NCI-H345 (cell line): ENCODE measurements around the gene CPLX3.

Experiments used
- DNase-seq: peaks from one replicate; lab custom pipeline; 2025; lab: John Stamatoyannopoulos, UW

Gene CPLX3

DNA sequence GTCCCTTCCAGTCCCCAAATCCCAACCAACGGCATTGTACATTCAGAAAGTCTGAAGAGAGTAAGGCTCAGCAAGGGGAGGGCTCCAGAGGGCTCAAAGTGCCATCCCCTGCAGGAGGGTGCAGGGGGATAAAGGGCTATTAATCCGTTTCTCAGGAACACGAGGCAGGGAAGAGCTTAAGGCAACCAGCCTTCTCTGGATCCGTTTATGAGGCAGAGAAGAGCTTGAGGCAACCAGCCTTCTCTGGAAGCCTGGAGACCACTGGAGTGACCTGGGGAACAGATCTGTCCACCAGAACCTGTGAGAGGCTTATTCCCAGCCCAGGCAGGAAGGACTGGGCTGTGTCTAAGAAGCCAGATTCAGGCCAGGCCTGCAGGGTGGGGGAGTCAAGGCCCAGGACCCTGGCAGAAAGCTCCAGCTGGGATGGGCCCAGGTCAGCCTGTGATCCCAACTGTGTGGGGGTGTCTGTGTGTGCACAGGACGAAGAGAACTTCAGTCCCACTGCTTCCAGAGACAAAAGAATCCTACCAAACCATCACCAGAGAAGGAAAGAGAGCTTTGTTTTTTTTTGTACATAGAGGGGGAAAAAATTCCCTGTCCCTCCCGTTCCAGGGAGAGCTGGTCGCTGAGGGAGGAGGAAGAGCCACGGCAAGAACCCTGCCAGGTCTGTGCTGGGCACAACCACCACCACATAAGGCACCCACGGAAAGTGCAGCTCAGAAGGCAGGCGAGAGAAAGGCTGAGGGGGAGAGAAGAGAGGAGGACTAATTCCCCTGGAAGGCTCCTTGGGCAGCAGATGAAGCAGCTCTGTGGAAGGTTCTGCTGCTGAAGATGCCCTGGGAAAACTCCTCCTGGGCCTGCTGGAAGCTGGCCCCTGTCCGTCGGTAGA, 18.1 kb downstream of the CPLX3 start:
- DNase-seq, result no peak

DNA sequence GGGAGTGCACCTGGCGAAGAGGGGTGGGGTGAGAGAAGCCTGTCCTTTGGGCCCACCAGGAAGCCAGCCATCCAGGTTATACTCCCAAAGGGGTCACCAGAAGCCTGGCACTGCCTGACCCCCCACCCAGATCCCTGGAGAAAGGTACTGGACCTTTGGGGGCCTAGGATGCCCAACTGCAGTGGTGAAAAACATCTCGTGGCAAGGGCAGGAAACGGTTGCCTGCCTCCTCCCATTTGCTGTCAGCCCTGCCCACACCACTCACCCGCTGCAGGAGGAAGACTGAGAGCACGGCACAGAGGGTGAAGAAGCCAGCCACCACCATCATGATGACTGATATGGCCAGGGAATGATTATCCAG, 18.8 kb downstream of the CPLX3 start:
- no peak for DNase-seq

DNA sequence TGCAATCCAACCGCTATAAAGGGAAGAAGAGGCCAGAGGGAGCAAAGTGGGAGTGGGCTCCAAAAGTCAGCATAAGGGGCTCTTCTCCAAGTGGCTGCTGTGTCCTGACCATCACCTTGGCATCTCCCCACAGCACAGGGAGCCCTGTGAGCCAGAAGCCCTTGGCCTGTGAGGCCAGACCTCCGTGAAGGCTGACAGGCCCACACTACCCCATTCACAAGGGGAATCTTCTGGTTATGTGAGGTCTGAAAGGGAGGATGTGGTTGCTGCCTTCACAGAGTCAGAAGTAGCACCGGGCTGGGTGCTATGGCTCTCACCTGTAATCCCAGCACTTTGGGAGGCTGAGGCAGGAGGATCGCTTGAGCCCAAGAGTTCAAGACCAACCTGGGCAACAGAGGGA, 19.2 kb downstream of the CPLX3 start:
- no peak for DNase-seq

DNA sequence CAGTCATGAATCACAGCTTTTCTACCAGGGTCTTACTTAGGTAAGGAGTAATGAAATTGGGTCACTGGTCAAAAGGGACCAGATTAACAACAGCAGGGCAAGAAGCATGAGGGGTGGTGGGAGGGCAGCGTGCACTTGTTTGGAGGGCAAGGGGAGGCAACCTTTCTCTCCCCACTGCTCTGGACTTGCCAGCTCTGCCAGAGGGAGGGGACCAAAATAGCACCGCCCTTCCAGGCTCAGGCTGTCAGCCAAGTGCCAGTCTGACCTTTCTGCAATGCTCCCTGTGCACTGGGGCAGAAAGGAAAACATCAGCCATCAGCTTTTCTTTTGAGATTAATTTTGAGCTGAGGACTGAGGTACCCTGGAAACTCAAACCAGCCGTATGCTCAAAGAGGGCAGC, 21.0 kb downstream of the CPLX3 start:
- DNase-seq, result no peak

GRCh38 chr15:74850393-74850792, 24.0 kb downstream of the CPLX3 start:
- no peak for DNase-seq

- DNase-seq, result no peak
Observed at GRCh38 chr15:74851960-74852359, 25.5 kb downstream of the CPLX3 start.

DNA sequence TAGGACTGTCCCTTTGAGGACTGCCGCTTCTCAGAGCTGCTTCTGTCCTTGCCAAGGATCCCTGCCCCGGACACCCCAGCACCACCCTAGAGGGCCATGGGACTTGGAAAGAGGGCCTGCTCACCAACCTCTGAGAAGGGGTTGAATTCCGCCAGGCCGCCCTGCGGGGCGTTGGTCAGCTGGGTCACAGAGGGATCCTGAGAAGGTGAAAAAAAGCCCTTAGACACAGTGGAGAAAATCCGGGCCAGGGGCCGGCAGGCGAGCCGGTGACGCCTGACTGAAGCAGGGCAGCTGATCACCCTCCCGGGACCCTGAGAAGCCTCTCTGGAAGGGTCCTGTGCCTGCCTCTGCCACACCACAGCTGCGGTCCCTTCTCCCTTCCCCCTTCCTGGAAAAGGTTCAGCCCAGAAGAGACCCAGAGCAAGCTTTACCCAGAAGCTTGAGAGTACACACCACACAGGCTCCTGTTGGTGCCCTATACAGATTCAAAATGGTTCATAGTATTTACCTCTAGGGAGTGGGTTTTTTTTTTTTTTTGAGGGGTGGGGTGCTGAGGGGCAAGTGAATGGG, 28.1 kb downstream of the CPLX3 start:
- DNase-seq, result no peak

GRCh38 chr15:74855857-74856256, 29.4 kb downstream of the CPLX3 start:
- DNase-seq, result no peak

DNA sequence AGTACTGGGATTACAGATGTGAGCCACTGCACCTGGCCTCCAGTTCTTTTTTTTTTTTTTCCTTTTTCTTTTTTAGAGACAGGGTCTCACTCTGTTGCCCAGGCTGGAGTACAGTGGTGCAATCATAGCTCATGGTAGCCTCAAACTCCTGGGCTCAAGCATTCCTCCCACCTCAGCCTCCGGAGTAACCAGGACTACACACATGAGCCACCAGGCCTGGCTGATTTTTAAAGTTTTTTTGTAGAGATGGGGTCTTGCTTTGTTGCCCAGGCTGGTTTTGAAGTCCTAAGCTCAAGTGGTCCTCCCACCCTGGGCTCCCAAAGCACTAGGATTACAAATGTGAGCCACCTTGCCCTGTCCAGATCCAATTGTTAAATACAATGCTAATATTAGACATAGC, 30.1 kb downstream of the CPLX3 start:
- no peak for DNase-seq

DNA sequence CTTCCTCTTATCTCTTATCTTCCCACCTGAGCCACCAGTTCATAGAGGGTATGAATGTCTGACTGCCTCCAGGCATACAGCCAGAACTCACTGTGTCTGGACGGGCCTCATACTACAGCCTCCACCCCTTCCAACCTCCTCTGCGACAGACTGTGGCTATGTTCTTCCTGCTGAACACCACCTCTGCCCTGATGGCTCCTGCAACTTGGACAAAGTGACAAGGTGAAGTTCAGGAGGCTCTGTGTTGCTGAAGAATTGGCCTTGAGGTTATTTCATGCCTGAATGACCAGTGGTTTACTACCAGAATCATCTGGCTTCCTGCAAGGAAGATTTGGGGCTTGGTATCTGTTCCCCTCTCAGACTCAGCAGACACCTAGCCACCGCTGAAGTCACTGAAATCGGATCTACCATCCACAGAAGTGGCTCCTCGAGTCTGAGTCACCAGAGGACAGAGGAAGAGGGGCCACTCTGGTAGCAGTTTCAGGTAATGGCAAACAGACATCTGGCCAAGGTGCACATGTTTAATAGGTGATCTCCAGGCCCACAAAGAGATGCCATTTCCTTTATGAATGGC, 30.7 kb downstream of the CPLX3 start:
- no peak for DNase-seq

DNA sequence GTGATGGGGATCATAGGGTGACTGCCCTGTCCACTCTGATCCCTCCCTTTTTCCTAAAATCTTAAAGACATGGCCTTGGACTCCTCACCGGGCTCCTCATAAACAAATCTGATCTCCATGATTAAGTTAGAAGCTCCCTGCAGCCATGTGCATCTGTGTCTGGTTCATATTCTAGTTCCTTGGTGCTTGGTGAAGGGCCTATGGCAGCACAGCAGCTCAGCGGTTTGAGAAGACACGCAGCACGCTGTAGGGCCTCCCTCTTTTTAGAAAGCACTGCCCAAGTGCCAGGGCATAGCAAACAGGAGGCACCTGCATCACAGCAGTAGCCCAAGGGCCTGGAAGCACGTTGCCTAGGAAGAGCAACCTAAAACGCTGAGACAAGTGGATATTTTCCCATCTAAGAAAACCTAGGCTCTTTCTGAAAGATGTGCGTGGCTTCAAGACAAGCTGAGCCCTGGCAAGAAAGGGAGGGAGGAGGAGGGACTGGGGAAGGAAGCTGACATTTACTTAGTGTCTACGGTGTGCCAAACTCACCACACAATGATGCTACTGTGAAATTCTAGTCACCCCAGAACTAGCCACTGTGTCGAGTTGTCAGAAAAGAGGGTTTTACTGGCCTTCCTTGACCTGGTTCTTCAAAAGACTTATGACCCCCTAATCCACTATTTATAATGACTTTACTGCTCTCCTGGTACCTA, 31.4 kb downstream of the CPLX3 start:
- DNase-seq, result no peak

DNA sequence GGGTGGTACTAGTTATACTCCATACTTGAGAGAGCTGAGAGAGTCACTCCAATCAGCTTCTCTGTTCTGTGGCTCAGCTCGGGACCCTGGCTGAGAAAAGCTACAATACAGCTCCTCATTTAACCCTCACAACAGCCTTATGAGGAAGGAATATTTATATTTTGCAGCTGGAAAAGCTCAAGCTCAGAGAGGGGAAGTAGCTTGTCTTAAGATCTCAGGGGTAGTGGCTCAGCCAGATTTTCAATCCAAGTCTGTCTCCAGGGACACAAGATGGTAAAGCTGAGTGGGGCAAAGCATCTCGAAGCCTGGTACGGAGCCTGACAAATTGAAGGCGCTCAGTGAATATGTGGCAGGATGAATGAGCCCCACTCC, 31.9 kb downstream of the CPLX3 start:
- no peak for DNase-seq

DNA sequence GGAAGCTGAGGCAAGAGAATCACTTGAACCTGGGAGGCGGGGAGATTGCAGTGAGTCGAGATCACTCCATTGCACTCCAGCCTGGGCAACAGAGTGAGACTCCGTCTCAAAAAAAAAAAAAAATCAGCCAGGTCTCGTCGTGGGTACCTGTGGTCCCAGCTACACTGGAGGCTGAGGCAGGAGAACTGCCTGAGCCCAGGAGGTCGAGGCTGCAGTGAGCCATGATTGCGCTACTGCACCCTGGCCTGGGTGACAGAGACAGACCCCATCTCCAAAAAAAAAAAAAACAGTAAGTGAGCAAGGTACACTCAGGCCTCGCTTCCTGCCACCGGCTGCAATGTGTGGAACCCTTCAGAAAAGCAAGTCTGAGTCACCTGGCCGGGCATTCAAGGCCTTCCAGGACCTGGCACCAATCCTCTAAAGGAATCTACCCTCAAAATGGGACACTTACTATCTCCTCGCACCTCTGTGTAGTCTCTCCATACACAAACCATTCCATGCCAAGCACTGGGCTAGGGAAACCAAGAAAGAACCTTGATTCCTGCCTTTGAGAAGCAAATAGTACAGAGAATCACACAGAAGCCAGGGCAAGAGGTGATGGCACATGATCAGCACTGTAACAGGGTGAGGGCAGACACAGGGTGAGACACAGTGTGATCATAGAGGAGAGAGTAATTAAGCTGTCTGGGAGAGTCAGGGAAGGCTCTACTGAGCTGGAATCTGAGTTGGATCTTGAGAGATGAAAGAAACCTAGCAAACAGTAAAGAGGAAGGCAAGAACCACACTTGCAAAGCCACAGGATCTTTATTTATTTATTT, 37.0 kb downstream of the CPLX3 start:
- DNase-seq, result no peak

GRCh38 chr15:74864296-74864695, 37.9 kb downstream of the CPLX3 start:
- no peak for DNase-seq

GRCh38 chr15:74865316-74865715, 38.9 kb downstream of the CPLX3 start:
- no peak for DNase-seq

DNA sequence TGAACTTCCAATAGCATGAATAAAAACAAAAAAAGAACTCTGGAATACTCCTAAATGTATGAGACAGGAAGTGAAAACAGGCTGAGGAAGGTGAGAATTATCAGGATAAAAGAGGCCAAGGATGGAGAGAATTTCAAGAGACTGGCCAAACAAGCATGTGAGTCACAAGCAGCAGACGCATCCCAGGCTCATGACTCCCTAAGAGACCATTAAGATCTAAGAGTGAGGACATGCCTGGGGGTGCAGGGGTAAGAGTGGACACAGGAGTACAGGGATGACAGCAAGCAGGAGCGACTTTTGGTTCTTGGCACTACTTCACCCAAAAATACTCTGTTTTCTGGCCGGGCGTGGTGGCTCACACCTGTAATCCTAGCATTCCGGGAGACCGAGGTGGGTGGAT, 39.7 kb downstream of the CPLX3 start:
- no peak for DNase-seq

- no peak for DNase-seq
Observed at GRCh38 chr15:74867466-74868038, 41.1 kb downstream of the CPLX3 start.

DNA sequence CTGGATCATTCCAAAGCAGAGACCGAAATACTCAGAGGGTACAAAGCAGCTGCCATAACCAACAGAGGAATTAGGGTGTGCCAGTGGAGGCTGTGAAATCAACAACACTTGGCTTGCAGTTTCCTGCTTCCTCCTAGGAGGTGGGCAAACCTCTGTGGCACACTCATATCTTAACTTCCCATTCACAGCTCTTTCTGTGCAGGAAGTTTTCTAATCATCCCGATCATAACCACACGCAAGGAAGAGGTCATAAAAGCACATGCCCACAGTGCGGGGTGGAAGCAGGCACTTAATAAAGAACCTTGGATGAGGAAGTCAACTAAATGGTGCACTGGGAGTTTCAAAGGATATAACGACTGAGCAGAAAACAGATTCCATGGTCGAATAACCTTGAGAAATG, 41.6 kb downstream of the CPLX3 start:
- no peak for DNase-seq

- DNase-seq, result no peak
Observed at GRCh38 chr15:74869372-74869725, 42.9 kb downstream of the CPLX3 start.

DNA sequence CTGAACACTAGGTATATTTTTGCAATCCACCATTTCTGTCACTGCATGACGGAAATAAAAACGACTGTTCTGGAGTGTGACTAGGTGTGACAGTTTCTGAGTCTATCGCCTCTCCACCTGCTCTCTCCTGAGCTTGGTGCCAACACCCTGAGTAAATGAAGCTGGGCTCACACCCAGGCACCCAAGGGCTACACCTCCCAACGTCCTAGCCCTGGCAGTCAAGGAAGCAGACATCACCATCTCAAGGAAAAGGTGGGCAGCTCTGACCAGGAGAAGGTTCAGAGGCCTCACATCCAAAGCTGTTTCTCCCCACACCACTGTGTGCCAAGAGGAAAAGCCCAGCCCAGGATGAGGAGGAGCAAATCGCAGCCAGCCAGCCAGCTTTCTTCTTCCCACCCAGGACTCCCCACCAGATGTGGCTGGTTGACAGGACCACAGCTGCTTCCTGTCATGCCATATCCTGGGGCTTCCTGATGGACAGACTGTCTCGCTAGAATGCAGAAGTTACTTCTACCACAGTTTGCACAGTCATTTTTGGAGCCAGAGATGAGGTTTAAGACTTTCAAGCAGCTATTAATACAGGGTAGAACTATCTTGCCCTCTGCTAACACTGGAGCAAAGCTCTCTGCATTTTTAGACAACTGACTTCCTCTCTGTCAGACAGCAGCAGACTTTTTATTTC, 43.4 kb downstream of the CPLX3 start:
- DNase-seq, result no peak
